K562 (cell line): ENCODE results near the gene POLL. TPM values are rescaled to one million over a fixed set of nuclear protein-coding genes. Genes with fewer than 3 reads are reported as not detected.

Source experiments
- ATF1 ChIP-seq, 2 experiments: fragments of 450-650 bp in 1 of 2; IDR thresholded peaks; 2 replicates each; pipeline ENCODE4 v1.6.1; 2016; ENCODE audit warnings: missing compliant biosample characterization in 1 of 2, missing genetic modification characterization in 1 of 2
- FOXK2 ChIP-seq, 2 experiments: fragments of 450-650 bp; IDR thresholded peaks in 1 of 2; conservative IDR thresholded peaks in 1 of 2; 2 replicates each; pipeline ENCODE4 v1.6.1; 2016; ENCODE audit warnings: low read depth in 2 of 2, mild to moderate bottlenecking in 1 of 2
- HDGF ChIP-seq: fragments of 450-650 bp; IDR thresholded peaks from 2 replicates; pipeline ENCODE4 v1.6.1; 2016
- KAT2B ChIP-seq: IDR thresholded peaks from one replicate; pipeline ENCODE4 v1.6.1; 2012; ENCODE audit warnings: low read depth, mild to moderate bottlenecking, control low read depth, inconsistent platforms, low read length, moderate library complexity
- SRSF9 ChIP-seq: fragments of 200-400 bp; formaldehyde crosslinking; IDR thresholded peaks from 2 replicates; pipeline ENCODE4 v1.6.1; 2017; ENCODE audit warnings: low read depth, low read length, borderline replicate concordance
- THAP12 ChIP-seq: fragments of 250-450 bp; sonication (Bioruptor Pico); IDR thresholded peaks from 2 replicates; pipeline ENCODE4 v1.9.0; 2021; ENCODE audit warnings: mild to moderate bottlenecking, inconsistent platforms
- ZBTB17 ChIP-seq: fragments of 450-650 bp; formaldehyde crosslinking; IDR thresholded peaks from 2 replicates; pipeline ENCODE4 v1.4.0; 2020; ENCODE audit warnings: mild to moderate bottlenecking
- ZNF23 ChIP-seq: fragments of 250-450 bp; sonication (Bioruptor Pico); IDR thresholded peaks from 2 replicates; pipeline ENCODE4 v1.4.0; 2020; ENCODE audit warnings: mild to moderate bottlenecking
- ZNF639 ChIP-seq, 2 experiments: fragments of 200-800 bp in 1 of 2; sonication (Bioruptor generic) in 1 of 2; sonication (generic) in 1 of 2; formaldehyde crosslinking in 1 of 2; IDR thresholded peaks in 1 of 2; conservative IDR thresholded peaks in 1 of 2; 2 replicates each; pipeline versions ENCODE4 v1.5.0 to v1.6.1; 2016 to 2020; ENCODE audit warnings: missing compliant biosample characterization in 1 of 2, missing genetic modification characterization in 1 of 2, missing genetic modification reagents in 1 of 2
- polyA plus RNA-seq, 8 experiments: library from polyadenylated mRNA; depleted of rRNA in 4 of 8; stranded (reverse) in 5 of 8; unstranded in 3 of 8; fragments of >200 nt; fragmentation: Nextera tagmentation in 2 of 8; fragmentation: Illumina TruSeq in 1 of 8; extraction: Ambion mirVana in 2 of 8; extraction: Trizol in 1 of 8; gene quantifications; 2 replicates each; pipeline versions ENCODE4 v1.2.1 to v1.2.3, GENCODE V29; 2011 to 2014; ENCODE audit warnings: inconsistent platforms in 1 of 8, missing spikeins in 1 of 8
- total RNA-seq, 7 experiments: library from RNA; depleted of rRNA in 6 of 7; stranded (reverse); fragments of >200 nt in 6 of 7; fragmentation: Illumina TruSeq in 2 of 7; extraction: Trizol in 2 of 7; gene quantifications; 2 replicates each; pipeline versions ENCODE4 v1.2.1 to v1.2.3, GENCODE V29; 2011 to 2021; ENCODE audit warnings: low replicate concordance in 1 of 7
- TF ChIP-seq, protein P1 (sequence below): fragments of 450-650 bp; IDR thresholded peaks from 2 replicates; pipeline ENCODE4 v1.6.1; 2017; ENCODE audit warnings: antibody characterized with exemption
- TF ChIP-seq, protein P2 (sequence below): IDR thresholded peaks from 2 replicates; pipeline ENCODE4 v1.6.1; 2014; ENCODE audit warnings: antibody characterized with exemption

The POLL gene
- total and polyA plus RNA-seq, 9 of the 15 experiments (the other 6 are each of a cell fraction or from before 2014, with no cell fraction given) = 1.2 to 18.7 (median 10.9) TPM

GRCh38 chr10:101566333-101567164 lies 21.5 kb downstream of the POLL start (continued):
- TF ChIP-seq ZNF639 (CRISPR knock-in tag; conservative IDR thresholded peaks at IDR 0.05 in 1 of 2, IDR thresholded peaks at IDR 0.05 in 1 of 2) (peak in 1 of 2 experiments; percentile 72; a peak in 2 of 4 replicates), ZBTB17 (CRISPR knock-in tag) (no peak), THAP12 (CRISPR knock-in tag) (no peak), ZNF23 (CRISPR knock-in tag) (no peak), ATF1 (CRISPR knock-in tag; IDR thresholded peaks at IDR 0.05) (no peak), ATF1 (tag; IDR thresholded peaks at IDR 0.05) (peak; percentile 65), SRSF9 (no peak), FOXK2 (conservative IDR thresholded peaks at IDR 0.05 in 1 of 2, IDR thresholded peaks at IDR 0.05 in 1 of 2; ENCODE audit: low read depth in 2 of 2) (no peak), KAT2B (no peak), HDGF (no peak)
- TF ChIP-seq, protein P1, sequence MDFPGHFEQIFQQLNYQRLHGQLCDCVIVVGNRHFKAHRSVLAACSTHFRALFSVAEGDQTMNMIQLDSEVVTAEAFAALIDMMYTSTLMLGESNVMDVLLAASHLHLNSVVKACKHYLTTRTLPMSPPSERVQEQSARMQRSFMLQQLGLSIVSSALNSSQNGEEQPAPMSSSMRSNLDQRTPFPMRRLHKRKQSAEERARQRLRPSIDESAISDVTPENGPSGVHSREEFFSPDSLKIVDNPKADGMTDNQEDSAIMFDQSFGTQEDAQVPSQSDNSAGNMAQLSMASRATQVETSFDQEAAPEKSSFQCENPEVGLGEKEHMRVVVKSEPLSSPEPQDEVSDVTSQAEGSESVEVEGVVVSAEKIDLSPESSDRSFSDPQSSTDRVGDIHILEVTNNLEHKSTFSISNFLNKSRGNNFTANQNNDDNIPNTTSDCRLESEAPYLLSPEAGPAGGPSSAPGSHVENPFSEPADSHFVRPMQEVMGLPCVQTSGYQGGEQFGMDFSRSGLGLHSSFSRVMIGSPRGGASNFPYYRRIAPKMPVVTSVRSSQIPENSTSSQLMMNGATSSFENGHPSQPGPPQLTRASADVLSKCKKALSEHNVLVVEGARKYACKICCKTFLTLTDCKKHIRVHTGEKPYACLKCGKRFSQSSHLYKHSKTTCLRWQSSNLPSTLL = no peak
- TF ChIP-seq, protein P2, sequence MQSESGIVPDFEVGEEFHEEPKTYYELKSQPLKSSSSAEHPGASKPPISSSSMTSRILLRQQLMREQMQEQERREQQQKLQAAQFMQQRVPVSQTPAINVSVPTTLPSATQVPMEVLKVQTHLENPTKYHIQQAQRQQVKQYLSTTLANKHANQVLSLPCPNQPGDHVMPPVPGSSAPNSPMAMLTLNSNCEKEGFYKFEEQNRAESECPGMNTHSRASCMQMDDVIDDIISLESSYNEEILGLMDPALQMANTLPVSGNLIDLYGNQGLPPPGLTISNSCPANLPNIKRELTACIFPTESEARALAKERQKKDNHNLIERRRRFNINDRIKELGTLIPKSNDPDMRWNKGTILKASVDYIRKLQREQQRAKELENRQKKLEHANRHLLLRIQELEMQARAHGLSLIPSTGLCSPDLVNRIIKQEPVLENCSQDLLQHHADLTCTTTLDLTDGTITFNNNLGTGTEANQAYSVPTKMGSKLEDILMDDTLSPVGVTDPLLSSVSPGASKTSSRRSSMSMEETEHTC = no peak
